Left colon (tissue), 2 donors: ENCODE measurements around the gene NFKBIE. TPM values are rescaled to one million over a fixed set of nuclear protein-coding genes. Genes with fewer than 3 reads are reported as not detected.
"Not testable (repeated sequence)": the region's sequence is repeated elsewhere in the genome, so short reads cannot be mapped to it uniquely, and the experiment has no call there.

Experiments
- ATAC-seq: fragments of 200-7000 bp; cut with Tn5 transposase; one replicate; pipeline ENCODE4 v1.9.1; 2020; ENCODE audit warnings: mild to moderate bottlenecking, moderate library complexity
- DNase-seq, 2 donors: peaks; one replicate each; pipeline ENCODE4 v3.0.0-alpha.2; 2020
- intact Hi-C, 2 donors: fragments of 100-400 bp; cut with DNase I in 1 of 2; cut with micrococcal nuclease in 1 of 2; formaldehyde crosslinking; loops; one replicate each; pipeline versions ENCODE4 v1.11.2 to v1.14.0; 2022; cut with DNase I, micrococcal nuclease
- long read RNA-seq: library from polyadenylated mRNA; unstranded; transcript quantifications from one replicate; pipeline ENCODE4 v2.0.0, GENCODE V29; 2021
- total RNA-seq, 2 donors: library from RNA; stranded (reverse); fragmentation: NEBNext Ultra II Directional; extraction: Animal tissue kit (Norgen Biotek cat#: 25700); gene quantifications; one replicate each; pipeline ENCODE4 v1.2.1, GENCODE V29; 2021
- donor health status: DM: no; HTN: no; CAD: no.
- donor health status: DM: yes; HTN: yes; CAD: no.

NFKBIE gene, protein sequence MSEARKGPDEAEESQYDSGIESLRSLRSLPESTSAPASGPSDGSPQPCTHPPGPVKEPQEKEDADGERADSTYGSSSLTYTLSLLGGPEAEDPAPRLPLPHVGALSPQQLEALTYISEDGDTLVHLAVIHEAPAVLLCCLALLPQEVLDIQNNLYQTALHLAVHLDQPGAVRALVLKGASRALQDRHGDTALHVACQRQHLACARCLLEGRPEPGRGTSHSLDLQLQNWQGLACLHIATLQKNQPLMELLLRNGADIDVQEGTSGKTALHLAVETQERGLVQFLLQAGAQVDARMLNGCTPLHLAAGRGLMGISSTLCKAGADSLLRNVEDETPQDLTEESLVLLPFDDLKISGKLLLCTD
- 10 to 100 TPM in 1 of 2 donors, 1 to 10 TPM in 1; 9.6 to 15.3 TPM for total RNA-seq
- long read RNA-seq, transcript NFKBIE-201 (6 exons, 2,581 nt) = major isoform, 12 of 15 reads
- long read RNA-seq, partial matches to known transcripts = 0 of 15 reads
- long read RNA-seq, other reads (novel, unspliced or antisense) = 3 of 15 reads

DNA sequence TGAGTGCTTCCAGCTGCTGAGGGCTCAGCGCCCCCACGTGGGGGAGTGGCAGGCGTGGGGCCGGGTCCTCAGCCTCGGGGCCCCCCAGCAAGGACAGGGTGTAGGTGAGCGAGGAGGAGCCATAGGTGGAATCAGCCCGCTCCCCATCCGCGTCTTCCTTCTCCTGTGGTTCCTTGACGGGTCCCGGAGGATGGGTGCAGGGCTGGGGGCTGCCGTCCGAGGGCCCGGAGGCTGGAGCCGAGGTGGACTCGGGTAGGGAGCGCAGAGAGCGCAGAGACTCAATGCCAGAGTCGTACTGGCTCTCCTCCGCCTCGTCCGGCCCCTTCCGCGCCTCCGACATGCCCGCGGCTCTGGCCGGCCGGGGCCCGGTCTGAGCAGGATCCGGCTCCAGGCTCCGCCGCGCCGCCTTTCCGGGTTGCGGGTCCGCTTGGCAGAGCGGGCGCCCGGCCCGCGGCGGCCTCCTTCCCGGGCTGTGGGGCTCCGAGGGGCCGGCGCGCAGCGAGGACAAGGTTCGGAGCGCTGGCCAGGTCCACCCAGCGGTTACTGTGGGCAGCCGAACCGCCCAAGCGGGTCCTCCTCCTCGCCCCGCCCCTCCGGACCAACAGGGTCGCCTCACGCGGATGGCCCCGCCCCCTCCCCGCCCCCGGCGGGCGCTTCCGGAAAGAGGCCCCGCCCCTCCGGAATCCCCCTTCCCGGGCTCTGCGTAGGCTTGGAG lies at the start of gene NFKBIE:
Gene NFKBIE, minus strand, starts transcription at position 545 of the 715 bp plus-strand sequence. Its CDS starts 205 bp downstream, at position 340.
- ATAC-seq = peak; percentile 80
- intact Hi-C loops = loop anchor here in 1 of 2 donors (5.0 kb wide), 1 partner anchor 72 kb away; no protein-coding TSS in a partner anchor
- DNase-seq = peak; percentile 95 to 98

DNA sequence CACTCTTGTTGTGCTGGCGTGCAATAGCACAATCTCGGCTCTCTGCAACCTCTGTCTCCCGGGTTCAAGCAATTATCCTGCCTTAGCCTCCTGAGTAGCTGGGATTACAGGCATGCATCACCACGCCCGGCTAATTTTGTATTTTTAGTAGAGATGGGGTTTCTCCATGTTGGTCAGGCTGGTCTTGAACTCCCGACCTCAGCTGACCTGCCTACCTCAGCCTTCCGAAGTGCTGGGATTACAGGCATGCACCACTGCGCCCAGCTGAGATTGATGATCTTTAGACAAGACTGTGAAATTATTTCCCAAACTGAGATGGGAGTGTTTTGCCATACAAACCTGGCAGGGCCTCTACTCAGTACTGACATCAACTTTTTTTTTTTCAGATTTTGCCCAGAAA lies 49.3 kb upstream of the NFKBIE start:
- DNase-seq, ATAC-seq, intact Hi-C loops: not testable (repeated sequence)

DNA sequence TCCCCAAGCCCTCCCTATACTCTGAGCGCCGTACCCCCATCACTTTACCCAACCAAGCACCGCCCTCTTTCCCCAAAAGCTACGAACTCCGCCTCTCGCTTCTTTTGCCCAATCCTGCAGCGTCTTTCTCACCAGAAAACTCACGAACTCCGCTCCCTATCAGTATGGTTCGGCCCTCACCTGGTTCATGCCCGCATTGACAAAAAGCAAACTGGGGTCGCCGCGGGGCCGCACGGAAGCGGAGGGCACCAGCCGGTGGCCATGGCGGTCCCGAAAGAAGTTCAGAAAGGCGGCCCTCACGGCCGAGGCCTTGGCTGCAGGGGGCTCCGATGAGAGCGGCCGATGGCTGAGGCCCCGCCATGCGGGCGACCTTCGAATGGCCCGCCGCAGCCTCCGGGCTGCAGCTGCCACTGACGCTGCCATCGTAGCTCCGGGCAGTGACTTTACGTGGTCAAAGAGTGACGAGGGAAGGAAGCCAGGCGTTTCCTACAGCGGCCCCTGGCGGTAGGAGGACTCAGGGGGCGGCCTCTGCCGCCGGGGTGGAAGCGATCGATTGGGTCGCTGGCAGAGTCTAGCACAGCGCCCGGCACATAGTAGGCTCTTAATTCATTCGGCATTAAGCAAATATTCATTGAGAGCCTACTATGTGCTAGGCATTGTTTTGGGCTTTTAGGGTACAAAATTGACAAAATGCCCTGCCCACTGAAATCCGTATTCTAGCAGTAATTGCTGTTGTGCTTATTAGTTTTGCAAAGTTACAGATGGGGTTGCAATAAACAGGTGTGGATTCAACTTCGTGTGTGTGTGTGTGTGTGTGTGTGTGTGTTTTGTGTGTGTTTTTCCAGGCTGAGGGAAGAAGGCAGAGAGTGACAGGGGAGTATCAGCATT lies 47.8 kb upstream of the NFKBIE start, which contains the start of gene AARS2:
Gene AARS2, minus strand, starts transcription at position 447 of the 888 bp plus-strand sequence. Its CDS starts 24 bp downstream, at position 423.
- ATAC-seq (peak; percentile 95), DNase-seq (peak; percentile 83 to 93)
- intact Hi-C loops = no loop called here

DNA sequence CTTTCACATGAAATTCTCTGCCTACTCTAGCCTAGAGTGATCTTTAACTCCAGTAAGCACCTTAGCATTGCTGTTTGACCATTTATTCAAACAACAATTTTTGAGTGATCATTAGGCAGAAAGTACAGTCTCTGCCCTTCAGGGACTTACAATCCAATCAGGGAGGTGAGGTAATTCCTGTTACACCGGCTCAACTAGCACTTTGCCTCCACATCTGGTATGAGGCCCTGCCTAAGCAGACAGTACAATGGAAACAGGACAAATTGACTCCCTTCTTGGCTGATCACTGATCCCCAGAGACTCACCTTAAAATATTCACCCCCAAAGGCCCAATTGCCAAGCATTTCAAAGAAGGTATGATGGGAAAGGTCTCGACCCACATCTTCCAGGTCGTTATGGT lies 46.4 kb upstream of the NFKBIE start:
- no peak for ATAC-seq
- intact Hi-C loops = no loop called here
- DNase-seq = no peak

DNA sequence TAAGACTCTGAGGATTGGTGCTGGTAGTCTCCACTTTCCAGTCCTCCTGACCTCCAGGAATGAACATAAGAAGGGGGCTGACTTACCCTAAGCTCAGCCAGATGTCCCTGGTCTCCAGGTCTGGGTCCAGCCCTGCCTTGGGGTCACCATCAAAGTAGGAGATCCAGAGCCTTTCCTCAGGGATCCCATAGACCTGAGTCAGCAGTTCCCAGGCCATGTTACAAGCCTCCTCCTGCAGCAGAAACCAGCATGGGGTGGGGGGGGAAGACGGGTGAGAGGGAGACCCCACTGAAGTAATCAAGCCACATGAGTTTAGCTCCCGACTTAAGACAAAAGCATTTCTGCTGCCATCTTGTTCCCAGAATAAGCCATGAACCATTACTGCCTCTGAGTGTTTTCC lies 46.0 kb upstream of the NFKBIE start:
- intact Hi-C loops = no loop called here
- ATAC-seq = no peak
- DNase-seq = no peak

DNA sequence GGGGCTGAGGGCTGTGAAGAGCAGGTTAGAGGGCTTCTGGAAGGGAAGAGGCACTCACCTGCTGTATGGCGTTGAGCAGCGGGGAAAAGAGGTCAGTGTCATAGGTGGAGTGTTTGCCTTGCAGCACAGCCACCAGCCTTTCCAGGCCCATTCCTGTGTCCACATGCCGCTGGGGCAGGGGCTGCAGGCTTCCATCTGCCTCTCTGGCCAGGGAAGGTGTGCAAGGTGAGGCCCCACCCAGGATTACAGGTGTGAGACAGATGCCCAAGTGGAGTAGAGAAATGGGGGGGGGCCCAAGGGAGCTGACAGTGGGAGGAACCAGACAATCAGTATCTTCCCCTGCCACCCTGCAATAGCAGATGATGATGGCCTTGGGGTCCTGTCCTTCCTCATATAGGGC lies 44.9 kb upstream of the NFKBIE start:
- intact Hi-C loops = no loop called here
- ATAC-seq (no peak), DNase-seq (no peak)

DNA sequence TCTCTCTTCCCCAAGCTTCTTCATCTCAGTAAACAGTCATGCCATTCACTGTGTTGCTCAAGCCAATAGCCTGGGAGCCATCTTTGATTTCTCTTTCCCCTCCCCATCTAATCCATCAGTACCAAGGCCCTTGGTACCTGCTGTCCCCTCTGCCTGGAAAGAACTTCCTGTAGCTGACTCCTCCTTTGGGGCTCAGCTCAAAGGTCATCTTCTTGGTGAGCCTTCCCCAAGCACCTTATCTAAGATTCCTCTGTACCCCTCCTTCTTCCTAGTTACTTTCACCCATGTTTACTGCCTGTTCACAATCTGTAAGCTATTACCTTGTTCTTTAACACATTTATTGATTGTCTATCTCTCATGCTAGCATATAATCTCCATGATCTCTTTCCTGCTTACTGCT lies 44.3 kb upstream of the NFKBIE start:
- peak; percentile 53 for ATAC-seq
- intact Hi-C loops = no loop called here
- DNase-seq = no peak

DNA sequence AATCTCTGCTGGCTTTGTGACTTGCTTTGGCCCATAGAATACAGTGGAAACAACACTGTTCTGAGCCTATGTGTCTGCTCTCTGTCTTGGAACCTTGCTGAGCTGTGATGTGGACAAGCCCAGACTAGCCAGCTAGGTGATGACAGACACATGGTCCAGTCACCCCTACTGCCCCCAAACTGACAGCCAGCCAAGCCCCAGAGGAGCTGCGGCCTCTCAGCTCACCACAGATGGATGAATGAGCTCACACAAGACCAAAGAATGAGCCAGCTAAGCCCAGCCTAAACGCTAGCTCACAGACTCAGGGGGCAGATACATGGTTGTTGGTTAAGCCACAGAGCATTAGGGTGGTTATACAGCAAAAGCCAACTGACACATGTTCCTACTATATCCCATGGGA lies 43.7 kb upstream of the NFKBIE start:
- ATAC-seq (no peak), DNase-seq (no peak)
- intact Hi-C loops = no loop called here

DNA sequence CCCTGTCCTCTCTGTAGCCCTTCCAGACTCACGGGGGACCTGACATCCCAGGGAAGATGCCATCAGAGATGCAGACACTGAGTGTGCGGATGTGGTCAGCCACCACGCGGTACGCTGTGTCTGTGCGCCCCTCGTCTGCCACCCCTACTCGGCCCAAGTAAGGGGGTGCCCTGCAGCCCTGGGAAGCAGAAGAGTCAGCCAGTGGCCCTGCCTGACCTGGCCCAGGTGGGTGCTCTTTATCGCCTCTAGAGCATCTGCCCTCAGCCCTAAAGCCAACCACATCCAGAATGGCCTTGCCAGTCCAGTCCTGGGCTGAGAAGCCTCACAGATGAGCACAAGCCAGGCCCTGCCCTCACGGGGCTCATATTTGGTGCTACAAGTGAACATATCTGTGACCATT lies 41.9 kb upstream of the NFKBIE start:
- no peak for ATAC-seq
- no peak for DNase-seq
- intact Hi-C loops = no loop called here

DNA sequence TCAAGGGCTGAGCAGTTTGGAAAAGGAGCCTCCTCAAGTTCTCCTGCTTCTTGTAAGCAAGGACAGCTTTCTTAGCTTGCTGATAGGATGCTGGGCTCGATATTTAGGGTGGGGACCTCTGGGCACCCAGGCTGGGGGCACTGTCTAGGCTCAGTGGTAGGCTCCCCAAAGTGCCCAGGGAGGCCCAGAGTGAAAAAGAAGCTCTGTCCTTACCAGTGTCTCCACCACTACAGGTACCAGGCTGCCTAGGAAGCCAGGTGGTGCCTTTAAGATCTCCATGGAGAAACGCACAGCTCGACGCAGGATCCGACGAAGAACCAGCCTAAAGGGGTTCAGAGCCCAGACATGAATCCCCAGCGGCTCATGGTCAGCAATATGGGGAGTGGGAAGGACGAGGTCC lies 41.4 kb upstream of the NFKBIE start:
- intact Hi-C loops = no loop called here
- no peak for ATAC-seq

DNA sequence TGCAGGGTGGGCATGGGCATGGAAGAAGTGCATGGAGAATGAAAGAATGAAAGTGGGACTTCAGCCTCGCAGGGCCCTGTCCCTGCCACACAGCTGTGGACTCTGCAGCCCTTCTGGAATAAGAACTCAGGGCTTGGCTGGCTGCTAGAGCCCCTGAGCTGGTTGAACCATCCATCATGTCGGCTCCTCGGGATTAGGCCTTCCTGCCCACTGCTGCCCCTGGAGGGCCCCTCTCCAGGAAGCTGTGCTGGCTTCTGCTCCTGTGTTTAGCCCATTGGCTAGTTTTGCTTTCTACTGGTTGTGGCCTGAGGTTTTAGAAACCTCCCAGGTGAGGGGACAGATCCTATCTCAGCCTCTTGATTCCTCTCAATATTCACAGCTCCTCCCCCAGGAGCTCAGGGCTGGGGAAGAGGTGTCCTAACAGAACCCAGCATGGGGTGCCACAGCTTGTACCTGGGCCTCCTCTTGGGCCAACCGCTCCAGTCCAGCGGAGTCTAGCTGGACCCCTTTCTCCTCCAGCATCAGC lies 39.9 kb upstream of the NFKBIE start:
- DNase-seq = no peak
- intact Hi-C loops = no loop called here
- ATAC-seq = no peak

More for the DNA sequence above, 41.4 kb upstream of the NFKBIE start:
- DNase-seq = no peak

DNA sequence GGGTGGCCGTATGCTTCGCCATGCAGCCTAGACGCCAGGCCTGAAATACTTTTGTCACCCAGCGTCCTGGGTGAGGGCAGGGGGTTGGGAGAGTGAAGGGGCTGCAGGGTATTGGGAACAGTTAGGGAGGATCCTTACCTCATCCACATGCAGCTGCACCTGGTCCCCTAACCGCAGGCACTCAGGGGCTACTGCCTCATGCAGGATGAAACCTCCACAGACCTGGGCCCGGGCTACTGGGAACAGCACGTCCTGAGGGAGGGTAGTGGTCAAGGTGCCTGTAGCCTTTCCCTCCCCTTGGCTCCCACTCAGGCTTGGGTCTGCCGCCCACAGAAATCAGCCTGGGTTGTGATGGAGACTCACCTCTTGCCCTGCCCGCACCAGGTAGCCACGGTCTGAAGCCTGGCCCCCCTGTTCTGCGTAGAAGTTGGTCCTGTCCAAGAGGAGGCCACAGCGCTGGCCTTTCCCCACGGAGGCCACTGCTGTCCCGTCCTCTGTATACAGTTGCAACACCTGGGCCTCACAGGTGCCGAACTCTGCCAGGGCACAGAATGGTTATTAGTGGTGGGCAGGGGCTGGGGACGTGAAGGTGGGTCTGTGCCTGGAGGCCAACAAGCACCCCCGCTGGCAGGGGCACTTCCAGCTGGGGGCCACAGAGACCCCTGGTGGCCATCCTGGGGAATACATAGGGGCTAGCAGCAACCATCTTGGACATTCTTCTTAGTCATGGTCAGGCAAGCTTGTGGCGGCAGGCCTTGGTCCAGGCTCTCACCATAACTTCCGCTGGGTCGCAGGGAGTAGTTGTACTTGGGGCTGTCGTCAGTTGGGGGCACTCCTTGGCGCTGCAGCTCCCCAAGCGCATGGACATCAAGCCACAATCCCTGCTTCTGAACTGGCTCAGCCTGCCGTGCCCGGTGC lies 39.2 kb upstream of the NFKBIE start:
- peak in 1 of 2 donors; percentile 23 for DNase-seq

DNA sequence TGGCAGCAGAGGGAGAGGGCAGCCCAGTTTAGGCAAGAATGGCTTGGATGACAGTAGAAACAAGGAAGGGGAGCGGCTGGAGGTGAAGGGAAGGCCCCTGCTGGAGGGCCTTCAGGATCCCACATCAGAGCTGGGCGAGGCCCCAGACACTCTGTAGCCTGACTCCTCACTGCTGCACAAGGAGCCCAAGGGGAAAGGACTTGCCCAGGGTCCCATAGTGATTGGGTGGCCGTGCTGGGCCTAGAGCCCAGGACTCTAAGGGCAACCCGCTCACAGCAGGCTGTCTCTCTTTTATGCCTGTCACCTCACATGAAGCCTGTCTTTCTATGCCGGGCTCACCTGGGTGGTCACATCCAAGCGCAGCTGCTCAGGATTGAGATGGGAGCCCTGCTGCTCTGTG lies 38.5 kb upstream of the NFKBIE start:
- no peak for ATAC-seq
- intact Hi-C loops = no loop called here
- no peak for DNase-seq

More for the DNA sequence above, 39.2 kb upstream of the NFKBIE start:
- ATAC-seq = peak; percentile 45
- intact Hi-C loops = no loop called here

DNA sequence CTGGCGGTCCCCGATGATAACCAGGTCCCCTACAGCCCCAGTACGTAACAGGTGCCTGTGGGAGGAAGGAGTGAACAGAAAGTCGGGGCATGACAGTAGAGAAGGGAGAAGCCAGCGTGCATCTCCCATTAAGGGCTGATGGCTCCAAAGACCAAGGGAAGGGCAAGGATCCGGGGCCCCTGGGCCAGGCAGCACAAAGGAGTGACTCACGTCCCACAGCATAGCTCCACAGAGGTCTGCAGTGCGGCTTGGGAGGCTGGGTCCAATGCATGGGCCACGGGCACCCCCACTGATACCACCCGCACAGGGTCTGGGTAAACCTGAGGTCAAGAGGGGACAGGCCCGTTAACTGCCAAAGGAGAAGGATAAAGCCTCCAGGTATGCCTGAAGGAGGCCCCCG lies 37.5 kb upstream of the NFKBIE start:
- DNase-seq = no peak
- intact Hi-C loops = no loop called here
- no peak for ATAC-seq

DNA sequence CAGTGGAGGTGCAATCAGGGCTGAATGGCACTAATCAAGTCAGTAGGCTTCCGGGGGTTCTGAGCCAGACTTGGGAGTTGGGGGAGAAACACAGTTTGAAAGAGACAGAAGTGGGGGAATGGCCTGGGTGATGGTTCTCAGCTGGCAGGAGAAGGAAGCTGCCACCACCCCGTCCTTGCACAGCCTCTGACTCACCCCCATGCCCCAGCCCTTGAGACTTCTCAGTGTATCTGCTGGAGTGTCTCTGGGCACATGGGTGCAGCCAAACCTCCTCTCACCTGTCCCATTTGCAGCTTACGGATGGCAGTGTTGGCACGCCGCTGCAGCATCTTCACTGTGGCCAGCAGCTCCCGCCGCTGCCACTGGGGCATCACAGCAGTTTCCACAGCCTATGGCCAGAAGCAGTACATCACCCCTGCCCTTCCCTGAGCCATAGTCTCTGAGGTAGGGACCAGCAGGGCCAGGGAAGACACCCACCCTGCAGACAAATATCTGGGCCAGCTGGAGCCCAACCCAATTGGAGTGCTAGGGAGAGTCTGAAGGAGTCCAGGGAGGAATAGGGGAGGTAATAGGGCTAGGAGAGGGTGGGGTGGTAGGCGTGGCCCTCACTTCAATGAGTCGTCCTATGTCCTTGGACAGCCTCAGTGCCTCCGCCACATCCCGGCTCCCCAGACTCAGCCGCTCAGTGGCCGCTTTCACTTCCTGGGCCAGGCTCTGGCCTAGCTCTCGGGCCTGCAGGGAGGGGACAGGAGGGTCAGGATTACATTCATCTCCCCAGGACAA lies 36.6 kb upstream of the NFKBIE start:
- intact Hi-C loops = no loop called here
- DNase-seq (no peak), ATAC-seq (no peak)

DNA sequence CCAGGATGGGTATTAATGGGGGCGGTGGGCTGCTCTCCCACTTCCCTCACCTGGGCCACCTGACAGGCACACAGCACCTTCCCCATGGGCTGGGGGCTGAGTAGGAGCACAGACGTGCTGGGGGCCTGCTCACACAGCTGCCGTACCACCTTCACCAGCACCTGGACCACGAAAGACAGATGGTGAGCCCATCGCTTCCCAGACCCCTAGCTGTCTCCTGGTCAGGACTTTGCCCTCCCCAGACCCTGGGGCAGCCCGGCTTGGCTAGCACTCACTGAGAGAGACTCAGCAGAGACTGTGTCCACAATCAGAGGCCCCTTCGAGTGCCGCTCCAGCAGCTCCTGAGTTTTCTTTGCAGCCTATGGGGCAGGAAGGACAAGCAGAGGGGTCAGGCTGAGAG lies 35.8 kb upstream of the NFKBIE start:
- intact Hi-C loops = no loop called here
- DNase-seq (no peak), ATAC-seq (no peak)

DNA sequence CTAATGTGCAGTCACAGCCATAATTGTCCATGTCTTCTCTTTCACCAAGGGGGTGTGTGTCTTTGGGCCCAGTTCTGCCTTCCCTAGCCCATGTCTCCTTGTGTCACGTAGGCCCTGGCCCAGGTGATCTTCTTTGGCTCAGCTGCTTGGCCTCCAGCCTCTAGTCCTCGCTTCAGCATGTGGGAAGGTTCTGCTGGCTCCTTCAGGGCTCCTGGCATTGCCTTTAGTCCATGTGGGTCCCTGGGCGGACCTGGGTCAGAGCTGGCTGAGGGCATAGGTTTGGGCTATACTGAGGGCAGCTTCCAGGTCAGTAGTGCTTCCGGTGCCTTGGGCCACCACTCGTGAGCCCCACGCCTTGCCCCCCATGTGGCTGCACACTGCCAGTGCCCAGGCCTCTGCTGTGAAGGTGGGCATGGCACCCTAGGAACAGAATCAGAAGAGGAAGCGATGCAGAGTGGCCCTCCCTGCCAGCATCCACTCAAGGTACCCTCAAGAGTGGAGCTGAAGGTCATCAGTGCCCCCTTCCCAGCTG lies 35.0 kb upstream of the NFKBIE start:
- ATAC-seq (no peak), DNase-seq (no peak)
- intact Hi-C loops = no loop called here
